GM12864 (cell line): Measurements from ENCODE around the gene MORF4L1.
A peak's percentile ranks its signal among the peaks of the same experiment; 100 is the strongest.

Source experiments
- DNase-seq: peaks from one replicate; pipeline ENCODE4 v3.0.0-alpha.2; 2011; ENCODE audit warnings: low read depth
- H3K4me3 ChIP-seq: 2 replicates; pipeline ENCODE4 v1.5.1; 2011; ENCODE audit warnings: mild to moderate bottlenecking, low read depth, low read length, control low read depth
- TF ChIP-seq, protein P1 (sequence below): IDR thresholded peaks from 2 replicates; pipeline ENCODE4 v1.5.1; 2011; ENCODE audit warnings: low read depth, mild to moderate bottlenecking, moderate library complexity, low read length, control low read depth, inconsistent platforms; ENCODE audit errors: missing control alignments

Gene MORF4L1

GRCh38 chr15:78909160-78909695 is 36.5 kb downstream of the MORF4L1 start:
- H3K4me3 ChIP-seq: no peak overlapping the region
- no peak for DNase-seq
- TF ChIP-seq, protein P1, sequence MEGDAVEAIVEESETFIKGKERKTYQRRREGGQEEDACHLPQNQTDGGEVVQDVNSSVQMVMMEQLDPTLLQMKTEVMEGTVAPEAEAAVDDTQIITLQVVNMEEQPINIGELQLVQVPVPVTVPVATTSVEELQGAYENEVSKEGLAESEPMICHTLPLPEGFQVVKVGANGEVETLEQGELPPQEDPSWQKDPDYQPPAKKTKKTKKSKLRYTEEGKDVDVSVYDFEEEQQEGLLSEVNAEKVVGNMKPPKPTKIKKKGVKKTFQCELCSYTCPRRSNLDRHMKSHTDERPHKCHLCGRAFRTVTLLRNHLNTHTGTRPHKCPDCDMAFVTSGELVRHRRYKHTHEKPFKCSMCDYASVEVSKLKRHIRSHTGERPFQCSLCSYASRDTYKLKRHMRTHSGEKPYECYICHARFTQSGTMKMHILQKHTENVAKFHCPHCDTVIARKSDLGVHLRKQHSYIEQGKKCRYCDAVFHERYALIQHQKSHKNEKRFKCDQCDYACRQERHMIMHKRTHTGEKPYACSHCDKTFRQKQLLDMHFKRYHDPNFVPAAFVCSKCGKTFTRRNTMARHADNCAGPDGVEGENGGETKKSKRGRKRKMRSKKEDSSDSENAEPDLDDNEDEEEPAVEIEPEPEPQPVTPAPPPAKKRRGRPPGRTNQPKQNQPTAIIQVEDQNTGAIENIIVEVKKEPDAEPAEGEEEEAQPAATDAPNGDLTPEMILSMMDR: no peak

GRCh38 chr15:78909791-78910228 is 37.1 kb downstream of the MORF4L1 start:
- H3K4me3 ChIP-seq: no peak overlapping the region
- DNase-seq: no peak
- TF ChIP-seq, protein P1: peak; percentile 73

GRCh38 chr15:78910271-78910670 is 37.6 kb downstream of the MORF4L1 start:
- no peak overlapping the region for H3K4me3 ChIP-seq
- TF ChIP-seq, protein P1: no peak
- DNase-seq: no peak

GRCh38 chr15:78912316-78912715 is 39.6 kb downstream of the MORF4L1 start:
- TF ChIP-seq, protein P1: no peak
- DNase-seq: no peak
- no peak overlapping the region for H3K4me3 ChIP-seq

- TF ChIP-seq, protein P1: no peak
- no peak overlapping the region for H3K4me3 ChIP-seq
- no peak for DNase-seq
Measured at GRCh38 chr15:78913012-78913411, 40.3 kb downstream of the MORF4L1 start.

- no peak for DNase-seq
- H3K4me3 ChIP-seq: no peak overlapping the region
- TF ChIP-seq, protein P1: peak; percentile 20
Measured at GRCh38 chr15:78914027-78914764, 41.5 kb downstream of the MORF4L1 start.
